H1 (cell line): ENCODE data around the gene ENO2. TPM values are rescaled to one million over a fixed set of nuclear protein-coding genes. Genes with fewer than 3 reads are reported as not detected.

Experiments used
- GTF2F1 ChIP-seq: IDR thresholded peaks from 2 replicates; pipeline ENCODE4 v1.6.1; 2012; ENCODE audit warnings: low read depth, low read length, improper control_type of control experiment, borderline replicate concordance
- POLR2AphosphoS5 ChIP-seq: IDR thresholded peaks from 2 replicates; pipeline ENCODE4 v1.6.1; 2011; ENCODE audit warnings: low read depth, low read length
- TAF1 ChIP-seq: IDR thresholded peaks from 2 replicates; pipeline ENCODE4 v1.6.1; 2011; ENCODE audit warnings: mild to moderate bottlenecking, low read depth, low read length
- polyA plus RNA-seq, 7 experiments: library from polyadenylated mRNA; depleted of rRNA in 3 of 7; stranded (reverse) in 5 of 7; unstranded in 2 of 7; fragments of >200 nt in 5 of 7; fragments of 200-250 nt in 2 of 7; gene quantifications; 1 replicate in 5 of 7; 2 replicates in 1 of 7; 4 replicates in 1 of 7; pipeline versions ENCODE4 v1.2.1 to v1.2.3, GENCODE V29; 2011 to 2013; ENCODE audit warnings: missing spikeins in 2 of 7, mixed read lengths in 2 of 7
- total RNA-seq: library from RNA; stranded (reverse); fragmentation: NEBNext Ultra II Directional; extraction: Animal tissue kit (Norgen Biotek cat#: 25700); gene quantifications from 2 replicates; pipeline ENCODE4 v1.2.1, GENCODE V29; 2021

Gene ENO2
- total and polyA plus RNA-seq, 2 of the 8 experiments (the other 6 are each of a cell fraction or from before 2014, with no cell fraction given) = 92.4 to 102 TPM

GRCh38 chr12:6959058-6959804 lies 44.9 kb downstream of the ENO2 start (continued):
- TF ChIP-seq GTF2F1 (no peak), TAF1 (no peak), POLR2AphosphoS5 (no peak)
